ENCODE data around the gene RAPGEF1.

GRCh38 chr9:131605770-131606590, 133.9 kb downstream of the RAPGEF1 start:
- TF ChIP-seq CTCF (IDR thresholded peaks at IDR 0.05): no peak
- no peak for TF ChIP-seq ZFX (IDR thresholded peaks at IDR 0.05; ENCODE audit: borderline replicate concordance)

Measured in 22Rv1 (cell line).